Measurements from ENCODE around the gene USP12.

Gene USP12

DNA sequence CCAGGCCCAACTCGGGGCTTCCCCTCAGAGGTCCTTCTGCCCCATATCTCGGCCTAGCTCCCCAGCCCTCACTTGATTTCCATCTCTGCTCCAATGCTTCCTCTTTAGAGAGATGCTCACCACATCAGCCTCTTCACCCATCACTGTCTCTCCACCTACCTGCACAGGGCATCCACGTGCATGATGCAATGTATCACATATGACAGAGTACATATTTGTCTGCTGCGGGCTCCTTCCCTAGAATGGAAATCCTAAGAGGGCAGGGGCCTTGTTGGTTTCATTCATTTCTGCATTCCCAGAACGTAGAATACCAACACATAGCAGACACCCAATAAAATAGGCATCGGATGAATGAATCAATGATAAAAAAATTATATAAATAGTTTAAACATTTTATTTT is 130.3 kb downstream of the USP12 start:
- H3K4me1 ChIP-seq = no peaks in the 10 kb centered on the region
- no peaks in the 10 kb centered on the region for H3K9me3 ChIP-seq
- no peak overlapping the region for H3K4me3 ChIP-seq (ENCODE audit: low read depth, low read length)
- no peaks in the 10 kb centered on the region for H3K27me3 ChIP-seq
- DNase-seq = no peak
- no peaks in the 10 kb centered on the region for H3K36me3 ChIP-seq
- TF ChIP-seq, protein P1, sequence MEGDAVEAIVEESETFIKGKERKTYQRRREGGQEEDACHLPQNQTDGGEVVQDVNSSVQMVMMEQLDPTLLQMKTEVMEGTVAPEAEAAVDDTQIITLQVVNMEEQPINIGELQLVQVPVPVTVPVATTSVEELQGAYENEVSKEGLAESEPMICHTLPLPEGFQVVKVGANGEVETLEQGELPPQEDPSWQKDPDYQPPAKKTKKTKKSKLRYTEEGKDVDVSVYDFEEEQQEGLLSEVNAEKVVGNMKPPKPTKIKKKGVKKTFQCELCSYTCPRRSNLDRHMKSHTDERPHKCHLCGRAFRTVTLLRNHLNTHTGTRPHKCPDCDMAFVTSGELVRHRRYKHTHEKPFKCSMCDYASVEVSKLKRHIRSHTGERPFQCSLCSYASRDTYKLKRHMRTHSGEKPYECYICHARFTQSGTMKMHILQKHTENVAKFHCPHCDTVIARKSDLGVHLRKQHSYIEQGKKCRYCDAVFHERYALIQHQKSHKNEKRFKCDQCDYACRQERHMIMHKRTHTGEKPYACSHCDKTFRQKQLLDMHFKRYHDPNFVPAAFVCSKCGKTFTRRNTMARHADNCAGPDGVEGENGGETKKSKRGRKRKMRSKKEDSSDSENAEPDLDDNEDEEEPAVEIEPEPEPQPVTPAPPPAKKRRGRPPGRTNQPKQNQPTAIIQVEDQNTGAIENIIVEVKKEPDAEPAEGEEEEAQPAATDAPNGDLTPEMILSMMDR (IDR thresholded peaks at IDR 0.05; ENCODE audit: low read depth, low read length) = no peak

DNA sequence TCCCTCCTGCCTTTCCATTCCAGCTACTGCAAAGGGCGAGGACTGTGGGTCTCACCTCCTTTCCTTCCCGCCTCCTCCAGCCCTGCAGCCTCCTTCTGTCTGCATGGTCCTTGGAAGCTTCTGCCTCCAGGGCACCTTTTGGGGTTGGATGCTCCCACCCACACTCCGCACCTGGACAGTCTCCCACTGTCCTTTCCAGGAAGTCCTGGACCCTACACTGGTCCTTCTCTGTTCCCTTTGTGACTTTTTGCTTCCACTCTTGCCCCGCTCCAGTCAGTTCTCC is 130.8 kb downstream of the USP12 start:
- Histone ChIP-seq H3K4me3 (ENCODE audit: low read depth, low read length) (no peak overlapping the region), H3K9me3 (no peaks in the 10 kb centered on the region), H3K27me3 (no peaks in the 10 kb centered on the region), H3K36me3 (no peaks in the 10 kb centered on the region), H3K4me1 (no peaks in the 10 kb centered on the region)
- DNase-seq = no peak
- TF ChIP-seq, protein P1 (IDR thresholded peaks at IDR 0.05; ENCODE audit: low read depth, low read length) = no peak

DNA sequence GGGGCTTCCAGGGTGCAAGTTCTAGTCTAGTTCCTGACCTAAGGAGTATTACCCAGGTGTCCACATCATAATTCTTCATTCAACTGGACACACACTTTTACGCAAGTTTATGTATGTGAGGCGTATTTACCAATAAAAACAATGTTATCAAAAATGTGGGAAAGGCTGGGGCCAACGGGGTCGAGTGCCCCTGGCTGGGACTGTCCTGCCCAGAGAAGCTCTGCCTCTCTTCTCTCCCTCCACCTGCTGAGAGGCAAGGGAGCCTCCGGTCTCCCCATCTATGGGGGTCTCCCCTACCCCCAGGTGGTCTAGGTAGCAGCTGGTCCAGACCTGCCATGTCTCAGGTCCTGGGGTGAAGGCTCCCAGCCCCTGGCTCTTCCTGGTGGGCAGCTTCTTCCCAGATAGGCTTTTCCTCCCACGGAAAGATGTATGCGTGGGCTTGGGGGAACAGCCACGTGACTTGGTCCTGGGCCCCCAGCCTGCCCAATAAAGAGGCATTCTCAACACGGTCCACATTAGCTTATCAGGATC is 132.4 kb downstream of the USP12 start:
- no peak for DNase-seq

DNA sequence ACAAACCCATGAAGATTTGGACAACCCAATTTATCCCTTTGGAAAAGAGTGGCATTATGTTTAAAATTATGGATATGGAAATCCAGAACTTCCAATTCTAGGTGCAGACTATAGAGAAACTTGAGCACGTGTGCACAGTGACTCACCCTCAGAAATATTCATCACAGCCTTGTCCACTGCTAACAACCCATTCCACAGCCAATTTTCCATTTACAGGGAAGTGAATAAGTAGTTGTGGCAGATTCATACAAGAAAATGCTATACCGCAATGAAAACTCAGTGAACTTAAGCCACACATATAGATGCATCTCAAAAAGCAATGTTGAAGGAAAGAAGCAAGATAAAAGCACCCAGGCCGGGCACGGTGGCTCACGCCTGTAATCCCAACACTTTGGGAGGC is 133.3 kb downstream of the USP12 start:
- H3K36me3 ChIP-seq = no peaks in the 10 kb centered on the region
- no peaks in the 10 kb centered on the region for H3K4me1 ChIP-seq
- H3K27me3 ChIP-seq = no peaks in the 10 kb centered on the region
- H3K9me3 ChIP-seq = no peaks in the 10 kb centered on the region
- TF ChIP-seq, protein P1 (IDR thresholded peaks at IDR 0.05; ENCODE audit: low read depth, low read length) = no peak
- H3K4me3 ChIP-seq (ENCODE audit: low read depth, low read length) = no peak overlapping the region
- DNase-seq = no peak

More for the DNA sequence above, 132.4 kb downstream of the USP12 start:
- H3K4me1 ChIP-seq = no peaks in the 10 kb centered on the region
- no peak overlapping the region for H3K4me3 ChIP-seq (ENCODE audit: low read depth, low read length)
- H3K27me3 ChIP-seq = no peaks in the 10 kb centered on the region
- no peaks in the 10 kb centered on the region for H3K36me3 ChIP-seq
- TF ChIP-seq, protein P1 (IDR thresholded peaks at IDR 0.05; ENCODE audit: low read depth, low read length) = no peak
- H3K9me3 ChIP-seq = no peaks in the 10 kb centered on the region

DNA sequence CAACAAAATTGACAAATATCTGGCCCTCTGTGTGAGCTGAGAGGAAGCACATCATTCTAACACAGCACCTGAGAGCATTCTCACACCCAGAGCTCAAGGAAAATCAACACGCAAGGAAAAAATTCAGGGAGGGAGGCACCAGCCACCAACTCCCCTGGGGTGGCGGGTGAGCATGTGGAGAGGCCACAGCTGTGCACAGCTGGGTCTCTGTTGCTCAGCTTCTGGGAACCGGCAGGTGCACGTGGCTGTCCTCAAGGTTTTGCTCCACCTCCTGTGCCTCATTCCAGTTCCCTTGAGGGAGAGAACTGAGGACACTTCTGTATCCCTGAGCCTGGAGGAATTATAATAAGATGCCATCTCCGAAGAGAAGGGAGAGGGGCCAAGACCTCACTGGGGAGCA is 134.0 kb downstream of the USP12 start:
- H3K27me3 ChIP-seq = no peaks in the 10 kb centered on the region
- no peaks in the 10 kb centered on the region for H3K4me1 ChIP-seq
- TF ChIP-seq, protein P1 (IDR thresholded peaks at IDR 0.05; ENCODE audit: low read depth, low read length) = no peak
- no peak overlapping the region for H3K4me3 ChIP-seq (ENCODE audit: low read depth, low read length)
- no peaks in the 10 kb centered on the region for H3K36me3 ChIP-seq
- DNase-seq = no peak
- H3K9me3 ChIP-seq = no peaks in the 10 kb centered on the region

DNA sequence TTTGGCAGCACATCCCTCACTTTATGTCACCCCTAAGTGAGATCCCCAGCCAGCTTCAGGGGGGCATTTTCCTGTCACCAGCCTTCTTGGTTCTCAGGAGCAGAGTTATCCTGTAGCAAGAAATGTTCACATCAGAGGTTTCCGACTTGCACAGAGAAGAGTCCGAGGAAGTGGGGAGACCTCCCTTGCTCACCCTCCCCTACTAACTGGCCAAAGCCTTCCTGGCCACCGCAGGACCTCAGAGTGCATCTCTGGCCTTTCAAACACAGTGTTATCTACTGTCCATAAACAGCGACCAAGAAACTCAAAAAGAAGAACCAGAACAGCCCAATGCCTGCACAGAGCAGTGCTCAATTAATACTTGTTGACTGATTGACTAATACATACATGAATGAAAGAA is 134.4 kb downstream of the USP12 start:
- TF ChIP-seq, protein P1 (IDR thresholded peaks at IDR 0.05; ENCODE audit: low read depth, low read length) = no peak
- Histone ChIP-seq H3K27me3 (no peaks in the 10 kb centered on the region), H3K9me3 (no peaks in the 10 kb centered on the region), H3K4me3 (ENCODE audit: low read depth, low read length) (no peak overlapping the region), H3K36me3 (no peaks in the 10 kb centered on the region), H3K4me1 (no peaks in the 10 kb centered on the region)
- DNase-seq = no peak
